ENCODE data around the gene RMP24.
A peak's percentile ranks its signal among the peaks of the same experiment; 100 is the strongest.
"Not testable (repeated sequence)": the region's sequence is repeated elsewhere in the genome, so short reads cannot be mapped to it uniquely, and the experiment has no call there.

The RMP24 gene

GRCh38 chr18:35972197-35973000, at the start of gene RMP24:
RMP24 (plus strand) TSS chr18:35972679.
- DNase-seq, result peak; percentile 92 to 93

GRCh38 chr18:35923939-35924684, 48.4 kb upstream of the RMP24 start:
- DNase-seq, result no peak

GRCh38 chr18:35926884-35927283, 45.6 kb upstream of the RMP24 start:
- DNase-seq, result no peak

- DNase-seq, result no peak
These were observed 45.0 kb upstream of the RMP24 start for GRCh38 chr18:35927430-35927829.

- no peak for DNase-seq
These were observed 38.5 kb upstream of the RMP24 start for GRCh38 chr18:35933982-35934381.

GRCh38 chr18:35934891-35935290, 37.6 kb upstream of the RMP24 start:
- no peak for DNase-seq

GRCh38 chr18:35935805-35936204, 36.7 kb upstream of the RMP24 start:
- DNase-seq, result no peak

GRCh38 chr18:35936951-35937350, 35.5 kb upstream of the RMP24 start:
- no peak for DNase-seq

GRCh38 chr18:35938158-35938557, 34.3 kb upstream of the RMP24 start:
- DNase-seq, result no peak

GRCh38 chr18:35938562-35938961, 33.9 kb upstream of the RMP24 start:
- DNase-seq, result no peak

GRCh38 chr18:35939138-35939537, 33.3 kb upstream of the RMP24 start:
- DNase-seq, result no peak

- DNase-seq, result no peak
These were observed 31.2 kb upstream of the RMP24 start for GRCh38 chr18:35941299-35941698.

- no peak for DNase-seq
These were observed 30.3 kb upstream of the RMP24 start for GRCh38 chr18:35942133-35942532.

- no peak for DNase-seq
These were observed 29.8 kb upstream of the RMP24 start for GRCh38 chr18:35942661-35943060.

- no peak for DNase-seq
These were observed 24.4 kb upstream of the RMP24 start for GRCh38 chr18:35948080-35948479.

GRCh38 chr18:35949090-35949489, 23.4 kb upstream of the RMP24 start:
- DNase-seq, result no peak

- peak; percentile 24 to 37 for DNase-seq
These were observed 22.4 kb upstream of the RMP24 start for GRCh38 chr18:35949903-35950627.

- no peak for DNase-seq
These were observed 21.9 kb upstream of the RMP24 start for GRCh38 chr18:35950628-35950982.

GRCh38 chr18:35953688-35954087, 18.8 kb upstream of the RMP24 start:
- DNase-seq, result no peak

- no peak for DNase-seq
These were observed 16.3 kb upstream of the RMP24 start for GRCh38 chr18:35956226-35956625.

GRCh38 chr18:35962320-35962719, 10.2 kb upstream of the RMP24 start:
- DNase-seq, result no peak

- DNase-seq, result no peak
These were observed 8.2 kb upstream of the RMP24 start for GRCh38 chr18:35964319-35964718.

GRCh38 chr18:35967866-35968265, 4.6 kb upstream of the RMP24 start:
- DNase-seq, result not testable (repeated sequence)

All from activated CD4-positive, alpha-beta T cell treated with anti-CD3 and anti-CD28 coated beads, Interleukin-2, amount 50 U/mL, for 4 hours (primary cell).